Activated CD4-positive, alpha-beta T cell treated with anti-CD3 and anti-CD28 coated beads, Interleukin-2, amount 50 U/mL, for 24 hours (primary cell): ENCODE results near the gene MYO18A.
A peak's percentile ranks its signal among the peaks of the same experiment; 100 is the strongest.

Source experiments
- DNase-seq, 2 donors: peaks; one replicate each; pipeline ENCODE4 v3.0.0-alpha.2; 2020; ENCODE audit warnings: low read depth in 1 of 2, low spot score in 1 of 2

Gene MYO18A

DNA sequence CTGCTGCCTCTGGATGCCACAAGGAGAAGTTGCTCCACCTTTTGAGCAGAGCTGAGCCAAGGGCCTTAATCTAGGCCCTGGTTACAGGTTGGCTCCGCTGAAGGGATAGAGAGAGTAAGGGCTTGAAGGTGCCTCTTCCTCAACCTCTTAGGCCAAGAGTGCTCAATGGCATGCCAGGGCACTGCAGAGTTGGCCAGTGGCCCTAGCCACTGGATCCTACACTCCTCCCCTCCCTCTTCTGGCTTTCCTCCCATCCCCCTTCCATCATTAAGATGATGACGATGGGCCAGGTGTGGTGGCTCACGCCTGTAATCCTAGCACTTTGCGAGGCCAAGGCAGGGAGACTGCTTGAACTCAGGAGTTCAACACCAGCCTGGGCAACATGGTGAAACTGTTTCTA is 50.5 kb downstream of the MYO18A start:
- no peak for DNase-seq

DNA sequence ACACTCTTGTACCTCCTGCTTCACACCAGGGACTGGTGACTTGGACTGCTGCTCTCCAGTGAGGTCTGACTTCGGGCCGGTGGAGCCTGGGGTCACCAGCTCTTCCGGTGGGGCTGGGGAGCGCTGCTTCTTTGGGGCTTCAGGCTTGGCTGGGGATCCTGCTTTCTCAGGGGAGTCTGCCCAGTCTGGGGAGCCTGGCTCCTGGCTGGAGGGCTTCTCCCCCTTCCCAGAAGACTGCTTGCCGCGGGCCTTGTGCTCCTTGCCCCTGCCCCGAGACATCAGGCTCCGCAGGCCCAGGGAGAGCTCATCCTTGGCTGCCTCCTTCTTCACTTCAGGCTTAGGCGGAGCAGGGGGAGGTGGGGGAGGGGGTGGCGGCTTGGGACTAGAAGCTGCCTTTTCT is 52.4 kb downstream of the MYO18A start:
- no peak for DNase-seq

DNA sequence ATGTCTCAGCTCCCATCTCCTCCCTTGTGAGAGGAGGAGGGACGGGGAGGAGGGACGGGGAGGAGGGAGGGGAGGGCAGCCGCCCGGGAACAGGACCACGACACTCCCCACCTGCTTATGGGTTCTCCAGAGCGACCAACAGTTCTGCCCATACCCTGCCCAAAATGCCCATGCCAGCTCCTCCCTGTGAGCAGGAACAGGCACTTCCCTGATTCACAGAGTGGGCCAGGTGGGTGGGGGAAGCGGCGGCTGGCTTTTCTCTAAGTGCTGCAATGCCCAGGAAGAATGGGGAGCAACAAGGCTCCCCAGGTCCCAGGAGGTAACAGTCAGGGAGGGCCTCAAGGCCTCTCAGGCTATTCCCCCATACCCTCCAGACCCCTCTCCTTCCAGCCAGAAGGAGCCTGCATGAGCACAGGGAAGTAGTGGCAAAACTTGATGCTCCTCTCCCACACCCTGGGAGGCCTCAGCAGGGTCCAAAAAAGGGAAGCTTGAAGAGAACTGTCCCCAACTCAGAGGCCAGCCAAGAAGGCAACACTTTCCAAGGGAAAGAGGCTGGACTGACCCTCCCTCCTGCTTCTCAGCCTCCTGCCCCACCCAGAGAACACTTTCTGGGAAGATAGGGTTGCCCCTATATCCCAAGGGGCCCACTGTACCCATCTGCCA is 53.8 kb downstream of the MYO18A start:
- no peak for DNase-seq

DNA sequence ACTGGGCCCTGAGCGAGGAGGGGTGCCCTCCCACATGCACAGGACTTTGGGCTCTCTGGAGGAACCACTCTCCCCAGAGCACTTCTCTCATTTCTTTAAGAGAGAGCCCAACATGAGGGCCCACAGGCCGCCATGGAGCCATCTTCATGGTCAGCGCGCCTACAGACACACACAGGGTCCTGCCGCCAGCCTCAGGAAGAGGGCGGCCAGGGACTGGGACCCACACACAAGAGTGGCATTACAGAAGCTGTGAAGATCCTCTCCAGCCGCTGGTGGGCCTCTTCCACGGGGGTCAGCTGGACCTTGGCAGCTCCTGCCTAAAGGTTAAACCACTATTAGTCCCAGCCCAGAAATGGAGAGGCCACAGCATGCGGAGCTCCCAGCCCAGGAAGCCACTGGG is 54.5 kb downstream of the MYO18A start:
- DNase-seq = no peak

DNA sequence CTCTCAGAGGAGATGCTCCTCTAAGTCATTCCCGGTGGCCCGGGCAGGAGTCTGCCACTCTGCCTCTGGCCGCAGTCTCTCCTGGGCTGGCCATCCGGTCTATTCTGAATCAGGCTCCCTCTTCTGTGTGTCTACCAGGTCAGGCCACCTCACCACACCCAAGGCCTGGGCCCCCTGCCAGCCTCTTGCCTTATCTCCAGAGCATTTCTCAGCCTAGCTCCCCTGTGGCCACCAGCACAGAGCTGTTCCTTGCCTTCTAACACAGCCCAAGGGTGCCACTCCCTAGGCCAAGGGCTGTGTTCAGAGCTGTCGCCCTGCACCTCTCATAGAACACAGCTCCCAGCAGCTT is 55.3 kb downstream of the MYO18A start:
- no peak for DNase-seq

DNA sequence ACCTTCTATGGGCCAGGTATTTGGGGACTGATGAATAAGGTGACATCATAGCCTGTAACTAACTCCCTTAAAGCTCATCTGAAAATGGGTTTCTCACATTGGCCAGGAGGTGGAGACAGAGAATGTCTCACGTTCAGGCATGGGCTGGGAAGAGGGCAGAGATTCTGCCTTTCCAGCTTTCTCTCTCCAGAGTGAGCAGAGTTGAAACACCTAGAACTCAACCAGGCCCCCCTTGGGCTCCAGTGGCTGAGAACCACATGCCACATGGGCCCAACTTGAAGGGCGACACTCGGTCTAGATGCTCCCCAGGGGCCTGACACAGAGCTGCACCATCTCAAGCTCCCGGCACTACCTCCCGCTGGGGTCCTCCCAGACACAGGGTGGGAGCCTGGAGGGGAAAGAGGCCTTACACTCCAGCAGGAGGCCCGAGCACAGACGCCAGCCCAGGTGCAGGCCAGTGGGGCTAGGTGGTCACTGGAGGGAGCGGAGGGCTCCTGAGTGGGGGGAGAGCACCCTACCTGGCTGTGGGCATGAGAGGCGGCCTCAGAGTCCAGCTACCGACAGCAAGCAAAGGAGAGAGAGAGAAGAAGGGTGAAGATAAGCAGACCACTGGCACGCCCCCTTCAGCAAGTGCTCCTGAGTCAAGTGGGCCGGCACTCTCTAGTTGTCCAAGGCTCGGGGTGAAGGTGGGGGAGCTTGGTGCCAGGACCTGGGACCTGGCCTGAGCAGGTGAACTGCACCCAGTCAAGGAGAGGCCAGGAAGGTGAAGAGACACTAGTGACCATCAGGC is 55.9 kb downstream of the MYO18A start:
- DNase-seq = no peak

DNA sequence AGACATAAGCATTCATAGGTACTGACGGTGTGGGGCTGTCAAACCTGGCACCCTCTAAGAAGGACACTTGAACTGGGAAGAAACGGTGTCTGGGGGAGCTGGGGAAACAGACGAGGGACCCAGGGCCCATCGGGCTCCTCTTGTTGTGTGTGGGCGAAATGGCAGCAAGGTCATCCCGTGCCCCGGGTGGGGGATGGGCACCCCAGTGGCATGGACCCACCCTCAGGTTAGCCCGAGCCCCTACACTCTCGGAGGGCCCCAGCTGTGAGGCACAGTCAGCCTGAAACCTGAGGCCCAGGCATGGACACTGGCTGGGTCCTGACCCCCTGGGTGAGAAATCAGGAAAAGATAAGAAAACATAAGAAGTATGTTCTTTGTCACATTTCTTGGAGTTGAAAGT is 57.1 kb downstream of the MYO18A start:
- no peak for DNase-seq

DNA sequence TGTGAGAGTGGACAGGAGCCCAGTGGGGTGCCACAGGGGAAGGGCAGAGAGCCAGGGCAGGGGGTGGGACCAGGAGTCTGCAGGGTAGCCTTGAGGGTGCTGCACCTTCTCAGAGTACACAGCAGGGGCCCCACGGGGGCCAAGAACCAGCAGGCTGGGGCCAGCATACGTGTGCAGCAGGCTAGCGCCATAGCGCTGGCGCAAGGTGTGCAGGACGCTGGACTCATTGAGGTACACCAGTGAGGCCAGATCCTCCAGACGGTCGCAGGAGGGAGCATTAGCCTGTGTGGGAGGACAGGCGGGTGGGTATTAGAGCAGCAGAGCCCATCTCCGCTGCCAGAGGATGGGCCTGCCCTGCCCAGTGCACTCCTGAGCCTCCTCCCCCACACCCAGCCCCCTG is 58.8 kb downstream of the MYO18A start:
- no peak for DNase-seq

DNA sequence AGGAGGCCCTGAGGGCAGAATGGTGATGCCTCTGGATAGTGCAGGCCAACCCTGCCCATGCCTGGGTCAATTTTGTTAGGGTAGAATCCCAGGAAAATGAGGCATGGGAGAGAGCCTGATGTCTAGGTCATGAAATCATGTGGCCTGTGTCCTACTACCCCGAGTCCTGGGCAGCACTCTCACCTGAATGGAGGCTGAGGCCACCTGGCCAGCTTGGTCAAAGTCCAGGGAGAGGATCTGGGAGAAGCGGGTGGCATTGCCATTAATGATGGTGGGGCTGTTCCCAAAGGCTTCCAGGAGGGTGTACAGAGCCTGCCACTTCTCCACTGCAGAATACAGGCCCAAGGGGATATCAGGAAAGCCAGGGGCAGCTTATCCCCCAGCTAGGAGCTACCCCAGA is 59.8 kb downstream of the MYO18A start:
- no peak for DNase-seq

DNA sequence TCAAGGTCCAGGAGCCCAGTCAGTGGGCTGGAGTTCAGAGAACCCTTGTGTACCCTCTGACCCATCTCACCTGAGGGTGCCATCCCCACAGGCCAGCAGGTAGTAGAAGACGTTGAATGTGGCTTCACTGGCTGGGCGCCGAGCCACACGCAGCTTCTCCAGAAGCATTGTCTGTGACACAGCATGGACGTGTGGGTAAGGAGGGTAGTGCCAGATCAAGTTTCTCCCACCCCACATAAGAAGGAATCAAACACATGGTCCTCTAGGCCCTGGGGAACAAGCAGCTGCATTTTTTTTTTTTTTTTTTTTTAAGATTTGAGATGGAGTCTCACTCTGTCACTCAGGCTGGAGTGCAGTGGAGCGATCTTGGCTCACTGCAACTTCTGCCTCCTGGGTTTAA is 60.9 kb downstream of the MYO18A start:
- no peak for DNase-seq

DNA sequence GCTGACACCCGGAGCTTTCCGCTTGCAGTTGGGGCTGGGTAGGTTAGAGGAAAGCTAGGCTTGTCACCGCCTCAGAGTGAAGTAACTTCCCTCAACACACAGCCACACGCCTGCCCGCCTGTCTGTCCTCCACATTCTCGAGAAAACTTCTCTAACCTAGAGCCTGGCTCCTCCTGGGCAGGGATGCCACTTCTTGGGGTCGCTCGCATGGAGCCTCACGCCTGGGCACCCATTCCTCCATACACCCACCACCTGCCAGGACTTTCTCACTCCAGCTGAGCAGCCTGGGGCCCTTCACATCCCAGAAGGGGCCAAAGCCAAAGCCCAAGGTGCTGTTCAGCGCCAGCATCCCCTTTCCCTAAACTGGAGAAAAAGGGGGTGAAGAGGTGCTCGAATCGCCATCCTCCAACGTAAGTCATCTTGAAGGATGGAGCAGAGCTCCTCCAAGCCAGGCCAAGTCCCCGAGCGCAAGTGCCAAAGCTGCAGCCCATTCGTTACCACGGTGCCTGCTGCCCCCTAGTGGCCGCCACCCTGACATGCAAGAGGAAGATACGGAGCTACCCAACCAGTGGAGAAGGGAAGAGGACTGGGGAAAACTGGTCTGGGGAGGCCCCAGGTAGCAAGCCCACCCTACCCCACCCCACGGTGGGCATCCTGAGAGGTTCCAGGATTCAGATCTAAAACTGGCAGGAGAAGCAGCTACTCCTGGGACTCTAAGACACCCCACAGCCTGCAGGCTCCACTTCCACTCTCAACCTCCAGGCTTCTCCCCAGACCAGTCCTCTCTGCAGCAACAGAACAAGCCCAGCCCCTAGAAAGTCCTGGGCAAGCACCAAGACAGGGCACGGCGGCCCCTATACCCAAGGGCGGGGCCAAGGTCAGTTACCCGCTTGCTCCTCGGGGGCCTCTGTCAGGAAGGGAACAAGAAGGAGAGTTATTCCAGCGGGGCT is 63.1 kb downstream of the MYO18A start:
- DNase-seq = peak; percentile 65 to 67

DNA sequence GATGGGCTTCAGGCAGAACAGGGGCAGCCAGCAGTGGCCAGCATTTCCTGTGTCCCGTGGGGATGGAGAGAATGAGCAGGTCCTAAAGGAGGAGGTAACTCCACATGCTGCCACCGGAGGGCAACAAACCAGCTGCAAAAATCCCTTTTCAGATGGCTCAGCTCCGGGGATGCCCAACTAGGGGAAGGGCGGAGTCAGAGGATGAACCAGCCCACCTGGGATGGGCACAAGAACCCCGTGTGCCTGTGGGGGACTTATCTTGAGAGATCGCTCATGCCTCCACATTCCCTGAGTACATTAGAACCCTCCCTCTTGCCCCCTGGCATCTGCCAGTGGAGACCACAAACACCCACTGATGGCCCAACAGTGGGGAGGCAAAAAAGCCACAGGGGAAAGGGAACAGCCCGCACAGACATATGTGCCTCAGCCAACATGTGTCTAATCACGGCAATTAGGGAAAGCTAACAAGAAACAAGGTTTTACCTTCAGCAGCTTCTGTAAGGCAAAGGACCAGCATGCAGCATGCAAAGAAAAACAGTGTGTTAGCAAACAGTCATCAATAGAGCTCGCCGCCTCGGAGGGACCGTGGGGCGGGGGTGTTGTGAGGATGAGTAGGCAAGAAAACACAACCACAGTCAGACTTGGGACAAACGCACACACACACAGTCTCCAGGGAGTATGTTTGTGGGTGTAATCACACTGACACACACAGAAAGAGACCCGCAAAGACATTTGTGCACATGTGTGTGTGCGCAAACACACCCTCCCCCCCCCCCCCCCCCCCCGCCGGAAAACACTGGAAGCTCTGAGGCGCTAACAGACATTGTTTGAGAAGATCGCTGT is 64.0 kb downstream of the MYO18A start:
- DNase-seq = peak in 1 of 2 donors; percentile 47

DNA sequence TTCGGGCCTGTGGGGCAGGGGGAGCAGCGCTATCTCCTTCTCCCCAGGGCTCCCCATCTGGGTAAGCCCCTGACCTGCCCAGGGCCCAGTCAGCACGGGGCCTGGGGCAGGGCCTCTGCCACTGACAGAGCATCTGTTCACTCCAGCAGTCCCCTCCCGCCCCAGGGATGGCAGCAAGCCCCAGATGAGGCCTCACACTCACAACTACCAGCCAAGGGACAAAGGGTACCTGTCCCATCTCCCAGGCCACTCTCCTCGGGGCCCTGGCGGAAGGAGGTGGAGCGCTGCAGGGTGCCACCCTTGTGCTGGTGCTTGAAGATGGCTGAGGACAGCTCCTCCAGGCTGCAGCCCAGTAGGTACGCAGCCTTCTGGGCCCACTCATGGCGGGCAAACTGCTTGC is 64.8 kb downstream of the MYO18A start:
- DNase-seq = no peak

DNA sequence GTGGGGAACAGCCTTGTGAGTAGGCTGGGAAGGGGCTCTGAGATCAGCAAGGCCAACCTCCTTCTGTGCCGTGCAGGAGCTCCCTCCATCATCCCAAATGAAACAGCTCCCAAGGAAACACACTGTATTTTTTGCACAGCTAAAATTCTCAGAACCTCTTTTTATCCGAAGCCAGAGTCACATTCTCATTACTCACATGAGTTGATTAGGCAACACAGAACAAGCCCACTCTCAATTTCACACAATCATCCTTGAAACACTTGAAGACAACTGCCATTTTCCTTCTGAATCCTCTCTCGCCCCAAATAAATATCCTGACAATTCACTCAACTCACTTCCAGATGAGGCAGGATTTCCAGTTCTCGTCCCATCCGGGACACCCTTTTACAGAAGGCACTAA is 66.1 kb downstream of the MYO18A start:
- no peak for DNase-seq

DNA sequence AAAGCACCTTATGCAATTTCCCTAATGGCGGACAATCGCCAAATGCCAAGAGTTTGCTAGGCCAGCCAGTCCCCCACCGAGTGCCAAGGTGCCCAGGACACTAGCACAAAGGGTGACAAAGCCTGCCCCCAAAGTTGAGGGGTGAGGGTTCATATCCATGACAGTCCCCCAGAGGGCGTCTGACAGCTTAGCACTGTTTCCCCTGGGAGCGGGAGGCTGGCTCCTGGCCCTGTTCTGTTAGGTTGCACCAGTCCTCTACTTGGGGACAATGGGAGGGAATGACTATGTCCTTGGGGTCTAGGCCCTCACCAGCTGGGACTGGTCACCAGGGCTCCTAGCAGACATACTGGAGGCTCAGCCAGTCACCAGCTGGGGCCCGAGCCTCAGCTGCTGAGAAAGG is 66.9 kb downstream of the MYO18A start:
- DNase-seq = no peak

DNA sequence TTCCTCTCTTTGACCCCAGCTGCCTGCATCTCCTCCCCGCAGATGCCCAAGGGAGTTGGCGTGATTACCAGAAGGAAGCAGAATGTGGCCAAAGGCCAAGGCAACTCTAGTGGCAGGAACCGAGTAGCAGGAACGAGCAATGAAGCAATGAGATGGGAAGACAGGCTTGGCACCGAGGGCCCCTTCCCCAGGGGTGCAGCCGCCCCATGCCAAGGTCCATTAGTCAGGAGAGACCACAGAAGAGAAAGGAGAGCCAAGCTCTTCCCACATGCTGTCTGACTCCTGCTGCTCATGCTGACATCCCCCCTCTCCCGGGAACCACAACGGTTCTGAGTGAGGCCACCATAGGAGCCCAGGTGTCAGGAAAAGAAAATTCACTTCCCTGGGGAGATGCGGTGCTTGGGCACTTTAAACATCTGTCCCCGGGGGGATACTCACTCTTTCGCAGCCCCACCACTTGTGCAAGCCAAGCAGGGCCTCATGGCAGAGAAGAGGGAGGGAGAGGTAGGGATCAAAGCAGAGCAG is 67.4 kb downstream of the MYO18A start:
- no peak for DNase-seq

DNA sequence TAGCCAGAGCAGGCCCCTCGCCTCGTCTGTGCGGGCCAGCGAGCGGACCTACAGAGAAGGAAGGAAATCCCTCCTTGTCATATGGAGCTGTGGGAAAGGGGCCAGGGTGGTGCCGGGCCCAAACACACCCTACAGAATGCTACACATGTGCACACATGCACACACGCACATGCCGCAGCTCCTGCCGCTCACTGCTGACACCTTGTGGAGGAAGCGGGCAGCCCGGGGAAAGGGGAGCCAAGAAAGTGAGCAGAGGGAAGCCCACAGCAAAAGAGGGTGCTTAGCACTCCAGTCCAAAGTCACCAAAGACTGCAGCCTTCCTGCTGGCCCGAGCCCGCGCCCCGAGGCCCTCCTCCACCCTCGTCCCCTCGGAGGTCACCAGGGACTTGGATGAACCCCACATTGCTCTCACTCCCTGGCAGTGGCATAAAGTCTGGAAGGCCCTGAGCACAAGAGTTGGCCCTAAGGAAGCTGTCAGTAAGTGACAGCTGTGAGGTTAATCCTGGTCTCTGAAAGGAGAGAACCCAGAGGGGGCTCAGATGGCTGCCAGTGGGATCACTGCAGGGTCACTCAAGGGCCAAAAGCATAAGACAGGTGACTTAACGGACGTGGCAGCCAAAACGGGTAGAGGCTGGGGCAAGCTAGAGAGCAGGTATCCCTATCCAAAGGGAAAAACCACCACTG is 68.2 kb downstream of the MYO18A start:
- DNase-seq = peak; percentile 69 to 78

DNA sequence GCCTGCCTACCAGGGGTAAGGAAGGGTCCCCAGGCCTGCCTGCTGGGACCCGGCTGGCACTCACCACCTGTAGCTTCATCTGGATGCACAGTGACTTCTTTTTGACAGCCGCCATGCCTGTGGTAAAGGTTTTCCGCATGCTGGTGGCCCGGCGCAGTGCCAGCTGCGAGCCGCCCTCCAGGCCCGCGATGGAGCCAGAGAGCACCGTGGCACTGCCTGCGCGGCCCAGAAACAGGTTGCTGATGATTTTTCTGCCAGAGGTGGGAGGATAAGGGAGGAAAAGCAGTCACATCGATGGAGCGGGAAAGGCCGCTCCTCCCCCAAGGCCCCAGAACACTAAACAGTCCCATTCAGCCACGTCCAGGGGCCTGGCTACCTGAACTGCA is 69.8 kb downstream of the MYO18A start:
- DNase-seq = no peak

DNA sequence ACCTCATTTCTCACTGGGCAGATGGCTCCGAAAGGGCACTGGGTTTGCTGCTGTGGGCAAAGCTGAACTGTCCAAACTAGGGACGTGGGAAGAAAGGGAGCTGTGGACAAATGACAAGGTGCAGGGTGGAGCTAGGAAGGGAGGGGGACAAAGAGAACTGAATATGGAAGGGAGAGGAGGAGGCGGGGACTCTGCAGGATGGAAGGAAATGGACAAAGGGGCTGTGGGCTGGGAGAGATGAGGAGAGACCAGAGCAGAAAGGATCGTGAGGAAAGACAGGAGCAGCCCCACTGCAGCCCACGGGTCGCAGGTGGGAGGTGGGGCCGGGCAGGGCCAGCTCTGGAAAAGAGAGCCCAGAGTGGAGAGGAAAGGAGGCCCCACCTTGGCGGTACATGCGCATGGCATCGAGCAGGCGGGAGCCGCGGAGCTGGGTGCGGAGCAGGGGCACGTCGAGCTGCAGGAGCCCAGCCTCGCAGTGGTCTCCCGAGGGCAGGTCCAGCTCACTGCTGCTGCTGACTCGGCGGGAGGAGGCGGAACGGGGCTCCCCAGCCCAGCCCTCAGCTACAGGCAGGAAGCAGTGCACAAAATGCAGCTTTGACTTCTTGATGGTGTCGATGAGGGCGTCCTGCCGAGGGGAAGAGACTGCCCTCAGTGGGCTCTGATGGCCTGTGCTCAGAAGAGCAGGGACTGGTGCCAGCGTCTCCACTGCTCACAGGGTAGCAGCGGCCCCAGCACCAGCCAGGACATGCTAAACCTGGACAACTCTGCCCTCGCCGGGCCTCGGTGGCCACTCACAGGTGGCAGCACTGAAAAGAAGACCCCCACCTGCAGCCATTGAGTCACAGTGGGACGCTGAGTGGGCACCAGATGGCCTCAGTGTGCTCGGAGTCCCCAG is 70.5 kb downstream of the MYO18A start:
- DNase-seq = no peak
